Brain pericyte (primary cell): ENCODE data around the gene ACACB.

Experiments
- DNase-seq: peaks from one replicate; pipeline ENCODE4 v3.0.0-alpha.2; 2012; ENCODE audit warnings: low read depth, low spot score

Gene ACACB

DNA sequence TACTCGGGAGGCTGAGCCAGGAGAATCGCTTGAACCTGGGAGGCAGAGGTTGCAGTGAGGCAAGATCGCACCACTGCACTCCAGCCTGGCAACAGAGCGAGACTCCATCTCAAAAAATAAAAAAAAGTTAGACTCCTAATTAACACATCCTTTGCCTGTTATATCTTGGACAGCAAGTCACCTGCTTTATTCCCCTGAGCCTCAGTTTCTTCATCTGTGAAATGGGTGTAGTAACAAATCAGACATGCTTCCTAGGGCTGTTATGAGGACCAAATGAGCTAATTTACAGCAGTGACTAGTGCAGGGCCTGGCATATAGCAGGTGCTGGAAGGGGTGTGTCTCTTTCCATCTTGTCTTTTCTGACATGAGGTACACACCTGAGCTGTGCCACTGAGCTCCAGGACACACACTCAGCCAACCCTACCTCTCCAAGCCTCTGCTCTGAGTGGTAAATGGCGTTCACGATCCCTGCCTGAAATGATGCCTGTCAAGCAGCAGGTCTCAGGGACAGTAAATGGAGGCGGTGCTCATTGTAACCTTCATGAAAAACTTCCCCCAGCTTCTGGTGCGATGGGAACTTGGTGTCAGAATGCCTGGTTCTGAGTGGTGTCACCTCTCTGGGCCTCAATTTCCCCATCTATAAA, 161.0 kb downstream of the ACACB start:
- DNase-seq = no peak

DNA sequence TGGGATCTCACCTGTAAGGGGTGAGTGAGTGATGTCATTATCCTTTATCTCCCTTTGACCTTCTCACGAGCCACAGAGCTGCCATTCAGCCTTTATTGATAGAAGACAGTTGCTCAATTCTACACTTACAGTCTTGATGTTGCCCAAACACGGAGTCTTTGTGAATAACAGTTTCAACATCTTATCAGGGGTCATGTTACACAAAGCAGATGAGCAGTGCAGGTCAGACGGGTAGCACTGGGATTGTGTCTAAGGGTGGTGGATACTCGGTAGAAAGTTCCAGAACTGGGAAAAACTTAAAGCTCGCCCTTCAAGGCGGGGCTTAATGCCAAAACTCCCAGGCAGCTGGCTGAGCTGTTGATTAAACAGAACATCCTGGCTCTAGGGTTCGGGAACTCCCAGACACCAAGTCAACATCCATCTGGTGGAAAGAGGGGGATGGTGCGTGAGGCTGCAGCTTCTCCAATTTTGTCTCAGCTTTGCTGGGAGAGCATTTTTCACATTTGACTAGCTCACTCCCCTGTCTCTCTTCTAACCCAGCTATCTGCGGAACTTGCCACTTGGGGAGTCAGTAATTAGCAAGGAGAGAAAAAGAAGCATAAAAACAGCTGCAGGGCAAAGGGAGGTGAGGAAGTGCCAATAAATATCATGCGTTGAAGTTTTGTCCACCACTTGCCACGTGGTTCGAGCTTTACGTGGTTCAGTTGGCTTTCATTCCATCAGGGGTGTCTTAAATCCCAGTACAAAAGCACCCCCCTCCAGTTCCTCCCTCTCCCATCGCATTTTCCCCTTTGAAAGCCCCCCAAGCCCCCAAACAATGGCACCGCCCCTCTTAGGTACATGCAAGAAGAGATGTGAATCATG, 161.7 kb downstream of the ACACB start:
- no peak for DNase-seq

DNA sequence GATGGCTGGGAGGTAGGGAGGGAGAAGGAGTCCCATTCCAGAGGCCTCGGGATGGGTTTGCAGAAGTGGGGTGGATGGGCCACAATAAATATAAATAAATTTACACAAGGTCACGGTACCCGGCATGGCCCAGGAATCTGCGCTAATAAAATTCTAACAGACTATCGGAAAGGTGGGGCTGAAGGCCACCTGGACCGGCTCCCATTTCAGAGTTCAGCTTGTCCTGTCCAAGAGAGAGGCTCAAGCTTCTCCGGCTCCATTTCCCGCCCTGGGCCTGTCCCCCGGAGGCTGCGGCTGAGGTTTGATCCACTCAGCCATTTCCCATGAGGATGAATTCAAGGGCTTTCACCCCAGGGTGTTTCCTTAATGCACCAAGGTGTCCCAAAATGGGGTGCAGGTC, 162.5 kb downstream of the ACACB start:
- no peak for DNase-seq

DNA sequence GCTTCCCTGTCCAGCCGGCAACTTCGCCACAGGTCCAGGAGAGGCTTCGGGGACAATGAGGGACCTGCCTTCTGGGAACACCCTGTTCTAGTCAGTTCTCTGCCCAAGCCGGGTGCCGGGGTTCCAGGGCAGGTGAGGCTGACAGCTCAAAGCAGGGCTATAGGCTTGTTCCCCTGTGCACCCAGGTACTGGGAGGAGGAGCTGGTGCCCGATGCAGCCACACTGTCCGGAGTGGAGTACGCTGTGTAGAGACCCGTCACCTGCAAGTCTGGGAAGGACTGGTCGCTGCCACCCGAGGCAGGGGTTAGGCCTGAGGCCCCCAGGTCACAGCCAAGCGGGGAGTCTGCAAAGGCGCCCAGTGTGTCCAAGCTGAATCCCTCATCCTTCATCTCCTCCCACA, 163.1 kb downstream of the ACACB start:
- no peak for DNase-seq

DNA sequence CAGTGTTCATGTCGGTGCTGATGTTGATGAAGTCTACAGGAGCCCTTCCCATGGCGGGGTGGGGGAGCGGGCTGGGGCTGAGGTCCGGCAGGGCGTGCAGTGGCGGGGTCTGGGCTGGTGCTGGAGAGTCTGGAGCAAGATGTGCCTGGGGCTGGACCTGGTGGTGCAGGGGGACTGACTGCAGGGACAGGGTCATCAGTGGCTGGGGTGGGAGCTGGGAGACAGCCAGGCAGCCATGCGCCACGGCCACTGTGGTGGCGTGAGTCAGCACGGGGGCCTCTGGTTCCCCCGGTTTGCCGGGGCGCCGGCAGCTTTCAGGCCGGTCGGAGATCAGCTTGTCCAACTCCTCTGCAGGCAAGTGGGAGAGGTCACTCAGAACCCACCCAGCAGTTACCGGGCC, 165.1 kb downstream of the ACACB start:
- DNase-seq = no peak

DNA sequence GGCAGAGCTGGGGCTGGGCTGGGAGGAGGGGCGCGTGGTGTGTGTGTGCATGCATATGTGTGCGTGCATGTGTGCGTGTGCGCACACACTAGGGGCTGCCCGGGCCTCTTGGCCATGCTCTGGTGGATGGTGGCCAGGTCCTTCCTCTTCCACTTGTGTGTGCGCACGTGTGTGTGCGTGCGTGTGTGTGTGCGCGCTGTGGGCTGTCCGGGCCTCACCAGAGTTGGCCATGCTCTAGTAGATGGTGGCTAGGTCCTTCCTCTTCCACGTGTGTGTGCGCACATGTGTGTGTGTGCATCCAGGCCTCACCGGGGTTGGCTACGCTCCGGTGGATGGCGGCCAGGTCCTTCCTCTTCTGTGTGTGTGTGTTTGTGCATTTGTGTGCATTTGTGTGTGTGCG, 168.0 kb downstream of the ACACB start:
- no peak for DNase-seq

DNA sequence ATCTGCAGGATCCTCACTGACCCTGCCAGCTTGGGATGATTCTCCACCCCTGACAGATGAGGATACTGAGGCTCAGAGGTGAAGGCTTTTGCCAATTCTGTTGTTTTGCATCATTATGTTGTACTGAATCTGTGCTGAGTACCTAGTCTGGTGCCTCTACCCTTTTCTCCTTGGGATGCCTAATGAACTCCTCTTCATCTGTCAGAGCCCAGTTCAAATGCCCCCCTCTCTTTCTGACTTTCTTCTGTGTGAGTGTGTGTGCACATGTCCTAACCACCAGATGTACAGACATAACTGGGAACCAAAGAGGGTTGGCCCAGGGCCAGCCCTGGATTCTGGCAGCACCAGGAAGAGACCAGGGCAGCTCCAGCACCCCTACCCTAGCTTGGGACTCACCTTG, 169.9 kb downstream of the ACACB start:
- no peak for DNase-seq

DNA sequence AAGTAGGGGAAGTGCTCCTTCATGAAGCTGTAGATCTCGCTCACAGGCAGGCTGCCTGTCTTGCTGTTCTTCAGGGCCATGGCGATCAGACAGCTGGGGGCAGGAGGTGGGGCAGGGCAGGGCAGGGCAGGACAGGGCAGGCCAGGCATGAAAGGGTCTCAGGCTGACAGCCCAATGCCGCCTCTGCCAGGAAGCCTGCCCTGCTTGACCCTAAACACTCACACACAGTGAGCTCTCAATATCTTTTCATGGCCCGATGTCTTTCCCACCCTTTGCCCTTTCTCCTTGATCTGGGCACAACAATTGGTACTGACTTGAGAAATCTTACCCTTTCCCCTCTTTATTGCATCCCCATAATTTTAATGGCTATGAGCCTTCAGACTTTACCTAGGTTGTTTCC, 170.3 kb downstream of the ACACB start:
- no peak for DNase-seq

DNA sequence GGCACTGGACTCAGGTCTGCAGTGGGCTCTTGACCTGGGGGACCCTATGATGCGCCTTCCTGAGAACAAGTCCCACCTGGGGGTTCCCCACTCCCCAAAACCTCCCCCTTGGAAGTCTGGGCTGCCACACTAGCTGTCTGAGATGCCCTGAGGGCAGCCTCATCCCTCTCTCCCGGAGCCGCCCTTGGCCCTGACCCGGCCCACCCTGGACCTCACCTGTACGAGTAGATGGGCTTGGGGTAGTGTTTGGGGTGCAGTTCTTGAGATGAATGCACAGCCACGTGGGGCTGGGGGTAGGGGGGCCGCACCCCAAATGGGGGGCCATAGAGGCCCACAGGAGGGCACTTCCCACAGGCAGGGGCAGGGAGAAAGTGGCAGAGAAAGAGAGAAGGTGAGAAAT, 170.8 kb downstream of the ACACB start:
- DNase-seq = no peak

DNA sequence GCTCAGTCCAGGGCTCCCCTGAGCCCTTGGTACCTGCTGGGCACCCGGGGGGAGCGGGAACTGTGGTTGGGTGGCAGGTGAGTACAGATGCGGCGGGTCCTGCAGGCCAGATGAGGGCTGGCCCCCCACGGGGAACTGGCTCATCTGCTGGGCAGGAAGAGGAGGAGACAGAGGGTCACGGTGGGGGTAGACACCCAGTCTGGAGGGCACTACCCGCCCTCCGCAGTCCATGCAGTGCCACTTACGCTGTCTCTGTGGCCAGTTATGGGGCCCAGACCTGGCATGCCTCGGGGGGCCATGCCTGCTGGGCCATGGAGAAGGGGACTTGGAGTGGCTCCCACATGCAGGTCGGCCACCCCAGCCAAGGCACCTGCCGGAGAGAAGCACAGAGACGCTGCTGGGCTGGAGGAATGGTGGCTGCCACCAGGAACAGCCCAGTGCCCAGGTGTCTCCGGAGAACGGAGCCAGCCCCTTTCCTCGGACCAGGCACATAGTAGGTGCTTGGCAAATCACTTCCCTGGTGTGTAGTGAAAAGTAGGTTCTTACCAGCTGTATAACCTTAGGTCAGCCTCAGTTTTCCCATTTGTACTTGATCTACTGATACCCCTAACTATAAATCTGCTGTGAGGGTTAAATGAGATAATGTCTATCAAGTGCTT, 171.6 kb downstream of the ACACB start:
- DNase-seq = no peak

DNA sequence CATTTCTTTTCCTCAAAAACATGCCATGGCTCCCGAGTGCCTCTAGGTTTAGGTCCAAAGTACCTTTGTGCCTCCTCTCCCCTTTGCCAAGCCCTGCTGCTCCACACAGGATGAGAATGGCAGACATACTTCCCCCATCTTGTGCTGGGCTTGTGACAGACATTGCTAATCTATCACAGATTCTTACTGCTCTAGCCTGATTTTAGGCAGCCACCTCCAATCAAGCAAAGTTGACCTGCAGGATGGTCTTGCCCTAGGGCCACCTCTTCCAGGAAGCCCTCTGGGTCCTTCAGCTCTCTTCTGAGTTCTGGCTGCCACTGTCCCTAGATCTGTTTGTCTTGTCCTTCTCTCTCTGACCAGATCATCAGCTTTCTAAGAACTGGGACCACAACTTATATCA, 172.2 kb downstream of the ACACB start:
- DNase-seq = no peak

DNA sequence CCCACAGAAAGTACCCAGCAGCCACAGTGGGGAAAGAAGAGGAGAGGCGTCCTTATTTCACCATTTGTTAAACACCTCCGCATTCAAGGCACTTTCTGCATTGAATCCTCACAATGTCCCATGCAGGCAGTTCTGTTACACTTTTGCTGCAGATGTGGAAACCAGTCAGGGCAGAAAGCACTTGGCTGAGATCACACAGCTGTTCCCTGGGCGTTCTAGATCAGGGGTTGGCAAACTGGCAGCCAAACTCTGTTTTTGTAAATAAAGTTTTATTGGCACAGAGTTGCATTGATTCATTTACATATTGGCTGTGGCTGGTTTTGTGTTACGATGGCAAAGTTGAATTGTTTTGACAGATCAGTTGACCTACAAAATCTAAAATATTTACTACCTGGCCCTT, 172.6 kb downstream of the ACACB start:
- DNase-seq = no peak

DNA sequence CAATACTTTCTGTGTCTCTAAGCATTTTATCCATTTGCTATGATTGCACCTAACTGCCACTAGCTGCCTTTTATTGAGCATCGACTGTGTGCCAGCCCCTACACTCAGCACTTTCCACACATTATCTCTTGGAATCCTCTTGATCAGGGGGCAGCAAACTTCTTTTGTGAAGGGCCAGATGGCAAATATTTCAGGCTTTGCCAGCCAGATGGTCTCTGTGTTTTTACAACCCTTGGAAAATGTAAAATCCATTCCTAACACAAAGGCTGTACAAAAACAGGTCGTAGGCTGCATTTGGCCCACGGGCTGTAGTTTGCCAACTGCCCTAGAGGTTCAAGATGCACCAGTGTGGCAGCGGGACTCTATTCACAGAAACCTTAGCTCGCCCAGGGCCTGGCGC, 173.2 kb downstream of the ACACB start:
- no peak for DNase-seq

DNA sequence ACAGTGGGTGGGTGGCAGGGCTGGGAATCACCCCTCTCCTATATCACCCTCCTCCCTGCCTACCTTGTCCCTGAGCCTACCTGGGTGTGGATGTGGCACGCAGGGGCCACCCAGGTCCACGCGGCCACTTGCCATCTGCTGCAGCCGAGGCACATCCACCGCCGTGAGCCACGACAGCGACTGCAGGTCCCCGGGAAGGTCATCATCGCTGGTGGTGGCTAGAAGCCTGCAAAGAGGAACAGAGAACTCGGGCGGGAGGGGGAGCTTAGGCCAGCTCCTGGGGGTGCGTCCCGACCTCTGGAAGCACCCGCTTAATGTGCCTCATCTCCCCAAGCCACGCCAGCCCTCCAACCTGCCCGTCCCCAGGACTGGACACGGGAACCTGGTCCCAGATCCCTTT, 173.7 kb downstream of the ACACB start:
- DNase-seq = no peak

DNA sequence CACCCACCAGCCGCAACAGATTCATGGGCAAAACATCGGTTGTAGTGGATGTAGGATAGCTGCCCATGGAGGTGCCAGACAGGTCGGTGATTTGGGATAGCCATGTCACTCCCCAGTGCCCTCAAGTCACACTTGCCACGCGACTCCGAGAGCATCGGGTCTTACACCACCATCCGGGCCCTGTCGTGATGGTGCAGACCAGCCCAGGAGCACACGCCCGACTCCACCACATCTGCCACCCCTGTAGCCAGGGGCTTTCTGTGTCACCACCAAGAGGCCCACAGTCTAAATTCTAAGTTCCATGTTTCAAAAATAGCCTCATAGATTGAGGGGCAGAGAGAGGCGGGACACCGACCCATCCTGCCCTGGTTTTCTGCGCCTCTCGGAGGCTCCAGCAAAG, 174.7 kb downstream of the ACACB start:
- DNase-seq = no peak

DNA sequence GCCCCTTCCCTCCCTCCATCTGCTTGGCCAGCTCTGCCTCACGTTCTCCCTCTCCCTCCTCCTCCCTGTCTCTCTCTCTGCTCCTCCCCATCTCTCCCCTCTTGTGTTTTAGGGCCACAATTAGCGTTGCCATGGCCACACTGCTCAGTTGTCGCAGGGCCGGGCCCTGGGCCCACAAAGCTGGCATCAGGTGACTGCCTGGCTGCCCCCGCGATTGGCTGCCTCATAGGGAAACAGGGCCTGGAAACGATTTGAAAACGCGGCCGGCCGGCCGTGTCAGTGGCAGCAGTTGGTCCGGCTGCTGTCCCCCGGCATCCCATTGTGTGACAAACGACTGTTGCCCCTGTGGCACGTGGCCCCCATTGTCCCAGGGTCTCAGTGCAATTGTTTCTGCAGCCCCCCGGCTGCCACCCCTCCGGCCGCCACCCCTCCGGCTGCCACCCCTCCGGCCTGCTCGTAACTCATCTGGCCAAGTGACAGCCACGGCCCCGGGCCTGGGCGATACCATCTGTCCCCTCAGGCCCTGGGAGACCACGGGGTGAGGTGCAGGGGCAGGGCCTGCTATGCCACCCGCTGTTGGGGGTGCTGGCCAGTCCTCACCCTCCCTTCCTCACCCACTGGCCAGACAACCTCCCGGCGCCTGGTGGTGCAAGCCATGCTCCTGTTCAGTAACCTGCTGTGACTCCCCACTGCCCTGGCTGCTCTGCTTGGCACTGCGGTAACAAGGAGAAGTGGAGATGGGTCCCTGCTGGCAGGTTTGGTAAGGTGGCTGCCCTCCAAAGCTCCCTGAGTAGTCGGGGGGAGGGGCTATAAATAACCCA, 175.3 kb downstream of the ACACB start:
- no peak for DNase-seq

DNA sequence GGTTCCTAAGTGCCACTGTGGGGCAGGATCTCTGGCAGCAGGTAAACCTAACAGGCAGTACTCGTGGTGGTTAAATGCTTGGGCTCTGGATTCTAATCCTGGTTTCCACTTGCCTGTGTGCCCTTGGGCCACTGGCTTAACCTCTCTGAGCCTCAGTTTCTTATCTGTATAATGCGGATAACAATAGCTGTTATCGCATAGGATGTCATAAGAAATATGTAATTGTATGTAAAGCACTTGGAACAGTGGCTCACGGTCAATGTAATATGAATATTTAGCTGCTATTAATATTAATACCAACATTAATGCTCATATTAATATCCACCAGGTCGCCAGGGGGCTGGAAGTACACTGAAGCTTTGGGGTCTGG, 175.9 kb downstream of the ACACB start:
- DNase-seq = no peak

DNA sequence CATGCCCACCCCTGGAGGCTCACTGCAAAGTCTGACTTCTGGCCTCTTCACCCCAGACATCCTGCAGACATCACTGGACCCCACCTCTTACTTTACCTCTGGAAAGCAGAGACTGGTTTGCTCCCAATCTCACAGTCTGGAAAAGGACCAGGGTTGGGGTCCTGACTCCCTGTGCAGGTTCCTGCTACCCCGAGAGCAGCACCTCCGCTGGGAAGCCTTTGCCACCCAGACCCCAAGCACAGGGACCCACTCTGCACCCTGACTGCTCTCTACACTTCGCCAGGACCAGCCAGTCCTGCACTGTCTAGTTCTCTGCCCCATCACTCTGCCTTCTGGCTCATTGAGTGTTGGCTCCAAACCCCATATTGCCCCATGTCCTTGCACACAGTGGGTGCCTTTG, 176.7 kb downstream of the ACACB start:
- DNase-seq = no peak

DNA sequence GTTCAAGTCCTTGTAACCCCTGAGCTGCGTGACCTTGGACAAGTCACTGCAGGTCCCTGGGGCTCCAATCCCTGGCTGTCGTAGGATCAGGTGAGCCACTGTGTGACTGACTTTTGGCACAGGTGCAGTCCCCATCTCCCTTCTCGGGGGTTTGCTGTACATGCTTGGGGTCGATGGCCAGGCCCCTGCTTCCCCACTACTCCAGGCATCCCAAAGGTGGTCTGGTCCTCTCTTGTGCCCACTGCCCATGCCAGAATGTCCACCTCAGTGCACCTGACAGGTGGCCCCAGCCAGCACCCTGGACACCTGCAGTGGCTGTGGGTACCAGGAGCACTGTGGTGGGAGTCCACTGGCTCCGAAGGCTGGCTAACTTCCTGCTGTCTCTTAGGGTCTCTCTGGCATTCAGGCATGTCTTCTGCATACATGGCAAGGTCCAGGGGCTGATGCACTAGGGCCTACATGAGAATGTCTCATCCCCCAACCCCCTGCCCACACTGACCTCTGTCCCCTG, 178.0 kb downstream of the ACACB start:
- no peak for DNase-seq

DNA sequence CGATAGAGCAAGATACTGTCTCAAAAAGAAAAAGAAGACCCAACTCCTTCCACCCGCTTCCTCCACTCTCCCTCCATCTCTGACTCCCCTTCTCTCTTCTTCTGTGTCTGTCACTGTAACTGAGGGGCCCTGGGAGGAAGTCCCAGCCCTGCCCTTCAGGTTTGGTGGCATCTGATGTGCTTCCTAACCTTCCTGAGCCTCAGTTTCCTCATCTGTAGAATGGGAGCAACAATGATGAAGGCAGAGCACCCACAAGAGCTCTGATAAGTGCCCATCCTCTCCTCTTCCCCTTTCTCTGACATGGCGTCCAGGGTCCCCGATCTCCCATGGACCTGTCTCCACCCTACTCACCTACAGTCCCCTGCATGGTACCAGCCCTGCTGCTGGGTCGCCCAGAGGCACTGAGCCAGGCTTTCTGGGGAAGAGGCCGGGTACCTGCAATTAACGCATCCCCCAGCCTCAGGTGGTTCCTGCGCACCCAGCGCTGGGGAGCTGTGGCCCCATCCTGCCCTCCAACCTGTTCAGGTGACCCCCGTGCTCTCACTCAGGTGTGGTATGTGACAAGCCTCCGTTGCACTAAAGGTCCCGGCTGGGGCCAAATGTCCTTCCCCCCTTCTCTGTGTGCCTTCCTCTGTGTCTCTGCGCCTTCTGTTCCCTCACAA, 179.5 kb downstream of the ACACB start:
- no peak for DNase-seq

DNA sequence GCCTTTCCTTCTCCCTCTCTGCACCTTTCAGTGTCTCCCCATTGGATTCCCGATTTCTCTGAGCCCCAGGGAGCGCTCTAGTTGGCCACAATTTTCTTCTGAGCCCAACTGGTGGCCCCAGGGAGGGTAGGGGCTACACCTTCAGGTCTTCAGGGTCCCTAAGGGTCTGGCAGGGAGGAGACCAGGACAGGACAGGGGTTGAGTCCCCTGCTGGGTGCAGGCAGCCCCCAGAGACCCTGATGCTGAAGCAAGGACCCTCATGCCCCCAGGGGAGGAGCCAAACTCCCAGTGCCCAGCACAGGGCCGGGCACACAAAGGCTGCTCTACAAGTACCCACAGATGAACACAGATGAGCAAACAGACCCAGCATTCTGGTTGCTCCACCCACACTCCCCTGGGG, 180.0 kb downstream of the ACACB start:
- no peak for DNase-seq
